Neural cell (in vitro differentiated cells): ENCODE data around the gene ME3.

Source experiments
- CTCF ChIP-seq: fragments of 450-650 bp; IDR thresholded peaks from 2 replicates; pipeline ENCODE4 v1.5.1; 2014; ENCODE audit warnings: antibody characterized with exemption, mild to moderate bottlenecking, moderate library complexity; ENCODE audit not compliant: poor library complexity, severe bottlenecking
- EP300 ChIP-seq: fragments of 450-650 bp; conservative IDR thresholded peaks from 2 replicates; pipeline ENCODE4 v1.6.1; 2014; ENCODE audit warnings: antibody characterized with exemption, mild to moderate bottlenecking, moderate library complexity; ENCODE audit not compliant: poor library complexity, severe bottlenecking
- EZH2 ChIP-seq: fragments of 200-600, 300-800 bp; shearing (Covaris generic), sonication (generic); IDR thresholded peaks from 2 replicates; pipeline ENCODE4 v1.6.1; 2014; ENCODE audit warnings: antibody characterized with exemption, low read length, borderline replicate concordance, mild to moderate bottlenecking; ENCODE audit not compliant: insufficient read depth, poor library complexity, severe bottlenecking
- MXI1 ChIP-seq: fragments of 450-650 bp; conservative IDR thresholded peaks from 2 replicates; pipeline ENCODE4 v1.6.1; 2014; ENCODE audit warnings: antibody characterized with exemption, mild to moderate bottlenecking; ENCODE audit not compliant: poor library complexity, severe bottlenecking
- POLR2AphosphoS5 ChIP-seq: IDR thresholded peaks from 2 replicates; pipeline ENCODE4 v1.6.1; 2012
- RAD21 ChIP-seq: fragments of 450-650 bp; conservative IDR thresholded peaks from 2 replicates; pipeline ENCODE4 v1.6.1; 2014; ENCODE audit warnings: antibody characterized with exemption, mild to moderate bottlenecking, moderate library complexity
- TAF1 ChIP-seq: IDR thresholded peaks from 2 replicates; pipeline ENCODE4 v1.6.1; 2012; ENCODE audit warnings: low read depth

- no peak for TF ChIP-seq CTCF
- no peak for TF ChIP-seq TAF1
- no peak for TF ChIP-seq POLR2AphosphoS5
- TF ChIP-seq EZH2 = no peak
- no peak for TF ChIP-seq EP300
- no peak for TF ChIP-seq RAD21
- no peak for TF ChIP-seq MXI1
Observed at GRCh38 chr11:86672007-86672621, at the start of gene ME3.
